Liver (tissue), 9 donors: ENCODE data around the gene MYO15A. TPM values are rescaled to one million over a fixed set of nuclear protein-coding genes. Genes with fewer than 3 reads are reported as not detected.
A peak's percentile ranks its signal among the peaks of the same experiment; 100 is the strongest.

ENCODE experiments used
- DNase-seq: peaks from one replicate; pipeline ENCODE4 v3.0.0-alpha.2; 2017; ENCODE audit warnings: low spot score
- H3K27ac ChIP-seq, 2 donors: one replicate each; pipeline ENCODE4 v1.7.0; 2013; ENCODE audit warnings: inconsistent platforms in 2 of 2, low read length in 2 of 2, control low read depth in 1 of 2, low read depth in 1 of 2, mild to moderate bottlenecking in 1 of 2
- H3K27me3 ChIP-seq, 4 donors: one replicate each; pipeline versions ENCODE4 v1.6.1 to v1.7.0; 2013; ENCODE audit warnings: low read length in 3 of 4, inconsistent platforms in 1 of 4, mild to moderate bottlenecking in 1 of 4, moderate library complexity in 1 of 4; ENCODE audit not compliant: control insufficient read depth in 4 of 4, insufficient read depth in 4 of 4
- H3K36me3 ChIP-seq, 4 donors: one replicate each; pipeline versions ENCODE4 v1.6.1 to v1.7.0; 2013; ENCODE audit warnings: low read length in 3 of 4, mild to moderate bottlenecking in 3 of 4, low read depth in 1 of 4, moderate library complexity in 1 of 4; ENCODE audit not compliant: control insufficient read depth in 4 of 4, insufficient read depth in 3 of 4
- H3K4me1 ChIP-seq, 4 donors: one replicate each; pipeline versions ENCODE4 v1.6.1 to v1.7.0; 2013; ENCODE audit warnings: low read length in 3 of 4, mild to moderate bottlenecking in 3 of 4, moderate library complexity in 1 of 4; ENCODE audit not compliant: control insufficient read depth in 4 of 4, insufficient read depth in 4 of 4
- H3K4me3 ChIP-seq, 3 donors: one replicate each; pipeline versions ENCODE4 v1.6.1 to v1.7.0; 2013; ENCODE audit warnings: low read length in 3 of 3, control low read depth in 1 of 3, low read depth in 1 of 3, mild to moderate bottlenecking in 1 of 3
- H3K9ac ChIP-seq, 2 donors: one replicate each; pipeline ENCODE4 v1.7.0; 2013; ENCODE audit warnings: low read length in 2 of 2, mild to moderate bottlenecking in 2 of 2, moderate library complexity in 2 of 2, control low read depth in 1 of 2, low read depth in 1 of 2
- H3K9me3 ChIP-seq, 4 donors: one replicate each; pipeline versions ENCODE4 v1.6.1 to v1.7.0; 2013; ENCODE audit warnings: low read length in 3 of 4; ENCODE audit not compliant: control insufficient read depth in 4 of 4
- ATF3 ChIP-seq: IDR thresholded peaks from 2 replicates; pipeline ENCODE4 v1.6.1; 2016; ENCODE audit warnings: antibody characterized with exemption
- CTCF ChIP-seq: fragments of 150-350 bp; IDR thresholded peaks from 2 replicates; pipeline ENCODE4 v1.5.1; 2017; ENCODE audit warnings: improper control_type of control experiment, low read depth, low read length; ENCODE audit not compliant: missing input control
- EGR1 ChIP-seq, 2 donors: IDR thresholded peaks; 2 replicates each; pipeline ENCODE4 v1.6.1; 2016 to 2018; ENCODE audit warnings: antibody characterized with exemption in 2 of 2, low read depth in 2 of 2
- HNF4A ChIP-seq, 2 donors: conservative IDR thresholded peaks; 2 replicates each; pipeline ENCODE4 v1.6.1; 2016; ENCODE audit warnings: antibody characterized with exemption in 2 of 2, mild to moderate bottlenecking in 2 of 2
- HNF4G ChIP-seq: IDR thresholded peaks from 2 replicates; pipeline ENCODE4 v1.6.1; 2016; ENCODE audit warnings: antibody characterized with exemption
- JUND ChIP-seq, 2 donors: IDR thresholded peaks; 2 replicates each; pipeline ENCODE4 v1.6.1; 2016; ENCODE audit warnings: antibody characterized with exemption in 2 of 2
- MAX ChIP-seq: IDR thresholded peaks from 2 replicates; pipeline ENCODE4 v1.6.1; 2016; ENCODE audit warnings: antibody characterized with exemption
- NR2F2 ChIP-seq: IDR thresholded peaks from 2 replicates; pipeline ENCODE4 v1.6.1; 2016; ENCODE audit warnings: antibody characterized with exemption
- RAD21 ChIP-seq, 2 donors: IDR thresholded peaks; 2 replicates each; pipeline ENCODE4 v1.6.1; 2016; ENCODE audit warnings: antibody characterized with exemption in 2 of 2, mild to moderate bottlenecking in 2 of 2
- RXRA ChIP-seq, 2 donors: IDR thresholded peaks; 2 replicates each; pipeline ENCODE4 v1.6.1; 2017 to 2018; ENCODE audit warnings: antibody characterized with exemption in 2 of 2, mild to moderate bottlenecking in 1 of 2
- SP1 ChIP-seq: IDR thresholded peaks from 2 replicates; pipeline ENCODE4 v1.6.1; 2018; ENCODE audit warnings: antibody characterized with exemption, mild to moderate bottlenecking
- YY1 ChIP-seq: IDR thresholded peaks from 2 replicates; pipeline ENCODE4 v1.6.1; 2016; ENCODE audit warnings: antibody characterized with exemption, mild to moderate bottlenecking
- WGBS: extraction: QIAGEN DNeasy Blood & Tissue Kit; methylation state at CpG from one replicate; pipeline ENCODE4 v1.1.7; 2013; 5-methylcytosine and 5-hydroxymethylcytosine counted together
- polyA plus RNA-seq, 2 donors: library from polyadenylated mRNA; stranded (reverse) in 1 of 2; unstranded in 1 of 2; fragments of 200-250 nt in 1 of 2; fragments of >200 nt in 1 of 2; fragmentation: Nextera tagmentation in 1 of 2; extraction: Ambion mirVana in 1 of 2; gene quantifications; one replicate each; pipeline versions ENCODE4 v1.2.1 to v1.2.3, GENCODE V29; 2013 to 2015
- total RNA-seq, 2 donors: library from RNA; depleted of rRNA; stranded (reverse); fragments of >200 nt; gene quantifications; one replicate each; pipeline ENCODE4 v1.2.3, GENCODE V29; 2014
- donor health status: healthy.
- donor health status: healthy.
- donor health status: healthy.
- donor health status: healthy.
- donor health status: healthy.

MYO15A gene
- total and polyA plus RNA-seq, 4 donors: 0.15 to 2.9 (median 0.97) TPM

- TF ChIP-seq RXRA (IDR thresholded peaks at IDR 0.05) (peak; percentile 69 to 86), ATF3 (no peak), RAD21 (IDR thresholded peaks at IDR 0.05) (no peak), MAX (no peak), CTCF (no peak)
Measured at GRCh38 chr17:18129041-18129502, 20.5 kb downstream of the MYO15A start (continued).

GRCh38 chr17:18132711-18133110 lies 24.2 kb downstream of the MYO15A start:
- WGBS: 89% methylated on average over 5 of the region's 5 CpGs
- TF ChIP-seq CTCF (no peak), RXRA (IDR thresholded peaks at IDR 0.05) (no peak), HNF4A (conservative IDR thresholded peaks at IDR 0.05) (no peak), HNF4G (no peak), NR2F2 (no peak), JUND (IDR thresholded peaks at IDR 0.05) (no peak), EGR1 (IDR thresholded peaks at IDR 0.05; ENCODE audit: low read depth in 2 of 2) (no peak), ATF3 (no peak), YY1 (no peak), SP1 (no peak), RAD21 (IDR thresholded peaks at IDR 0.05) (no peak)
- no peak overlapping the region for H3K9ac ChIP-seq

GRCh38 chr17:18136357-18136756 lies 27.8 kb downstream of the MYO15A start:
- 88% methylated on average over 19 of the region's 19 CpGs for whole genome bisulfite sequencing
- no peak for DNase-seq

More at GRCh38 chr17:18132711-18133110, 24.2 kb downstream of the MYO15A start:
- H3K4me1 ChIP-seq: peaks cover under 1 to 19% (median 9%) of the 10 kb centered on the region in 4 donors
- no peaks in the 10 kb centered on the region for H3K36me3 ChIP-seq
- no peaks in the 10 kb centered on the region for H3K27me3 ChIP-seq
- no peaks in the 10 kb centered on the region for H3K9me3 ChIP-seq
- no peak overlapping the region for H3K27ac ChIP-seq
- DNase-seq: no peak
- H3K4me3 ChIP-seq: no peak overlapping the region

More at GRCh38 chr17:18136357-18136756, 27.8 kb downstream of the MYO15A start:
- TF ChIP-seq NR2F2 (no peak), HNF4A (conservative IDR thresholded peaks at IDR 0.05) (no peak), MAX (no peak), YY1 (no peak)
- Histone ChIP-seq H3K4me3 (no peak overlapping the region), H3K36me3 (no peaks in the 10 kb centered on the region), H3K4me1 (peaks cover 8 to 42% (median 36%) of the 10 kb centered on the region in 4 donors), H3K9me3 (no peaks in the 10 kb centered on the region), H3K27me3 (no peaks in the 10 kb centered on the region), H3K27ac (no peak overlapping the region), H3K9ac (no peak overlapping the region)
